Stomach (tissue), 4 donors: ENCODE measurements around the gene RBFOX2.

Source experiments
- CTCF ChIP-seq, 7 experiments: fragments of 450-650 bp in 4 of 7; fragments of 200-600 bp in 3 of 7; sonication (generic) in 3 of 7; IDR thresholded peaks; one replicate each; pipeline ENCODE4 v1.5.1; 2016 to 2019; ENCODE audit warnings: antibody characterized with exemption in 7 of 7, control low read depth in 2 of 7, mild to moderate bottlenecking in 1 of 7
- EP300 ChIP-seq: sonication (generic); formaldehyde crosslinking; IDR thresholded peaks from one replicate; pipeline ENCODE4 v1.6.1; 2017; ENCODE audit warnings: antibody characterized with exemption
- POLR2A ChIP-seq, 4 donors: fragments of 450-650 bp; IDR thresholded peaks; one replicate each; pipeline ENCODE4 v1.6.1; 2016; ENCODE audit warnings: antibody characterized with exemption in 4 of 4, control low read depth in 2 of 4, mild to moderate bottlenecking in 1 of 4, moderate library complexity in 1 of 4
- POLR2AphosphoS5 ChIP-seq, 3 donors: sonication (generic); formaldehyde crosslinking; IDR thresholded peaks; one replicate each; pipeline ENCODE4 v1.6.1; 2016; ENCODE audit warnings: antibody characterized with exemption in 3 of 3

DNA sequence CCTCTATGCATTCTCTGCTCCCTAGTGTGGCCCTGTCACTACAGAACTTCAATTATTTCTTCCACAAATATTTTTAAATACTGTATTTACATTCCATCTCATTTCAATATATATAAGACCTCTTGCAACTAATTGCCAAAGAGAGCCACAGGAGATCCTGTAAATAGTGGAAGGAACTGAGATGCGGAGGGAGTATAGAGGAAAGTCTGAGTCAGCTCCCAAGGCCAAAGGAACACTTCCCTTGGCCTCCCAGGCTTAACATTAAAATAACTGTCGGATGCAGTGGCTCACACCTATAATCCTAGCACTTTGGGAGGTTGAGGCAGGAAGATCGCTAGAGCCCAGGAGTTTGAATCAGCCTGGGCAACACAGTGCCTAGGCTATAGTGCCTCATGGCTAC lies 31.2 kb downstream of the RBFOX2 start:
- TF ChIP-seq POLR2A (IDR thresholded peaks at IDR 0.05) (no peak), EP300 (no peak), POLR2AphosphoS5 (IDR thresholded peaks at IDR 0.05) (no peak), CTCF (IDR thresholded peaks at IDR 0.05) (no peak)
